ENCODE results near the gene SOX3. TPM values are rescaled to one million over a fixed set of nuclear protein-coding genes. Genes with fewer than 3 reads are reported as not detected.

The SOX3 gene
- total and polyA plus RNA-seq, 4 donors: not detected

DNA sequence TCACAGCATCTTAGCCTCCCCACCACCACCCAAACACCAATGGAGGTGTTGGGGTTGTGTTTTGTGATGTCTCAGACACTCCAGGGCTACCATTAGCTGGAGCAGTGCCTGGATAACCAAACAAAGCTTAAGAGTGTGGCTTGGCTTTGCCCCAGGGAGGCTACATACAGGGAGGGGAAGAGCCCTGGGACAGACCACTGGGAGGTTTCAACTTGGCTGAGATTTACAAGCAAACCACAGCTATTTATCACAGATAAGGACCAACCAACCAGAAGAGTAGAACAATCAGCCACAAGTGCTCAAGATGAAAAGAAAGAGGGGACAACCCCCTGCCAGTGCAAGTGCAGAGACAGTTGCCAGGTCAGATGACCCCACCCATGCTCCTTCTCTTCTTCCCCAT lies 24.1 kb downstream of the SOX3 start (continued):
- no peak for TF ChIP-seq TAF1 (conservative IDR thresholded peaks at IDR 0.05)

DNA sequence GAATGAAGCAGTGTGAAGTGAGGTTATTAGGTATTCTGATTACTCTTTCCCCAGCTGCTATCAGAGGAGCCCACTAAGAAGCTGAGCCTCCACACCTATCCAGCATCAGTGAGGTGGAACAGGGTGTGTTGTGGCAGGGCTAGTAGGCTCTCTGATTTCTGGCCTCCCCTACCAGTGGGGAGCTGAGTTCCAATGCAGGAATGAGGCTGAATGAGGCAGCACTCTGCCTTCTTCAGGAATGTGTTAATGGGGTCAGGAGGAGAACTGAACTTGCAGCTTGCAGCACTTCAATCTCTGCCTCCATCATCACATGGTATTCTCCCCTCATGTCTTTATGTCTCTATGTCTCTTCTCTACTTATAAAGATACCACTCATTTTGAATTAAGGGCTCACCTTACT lies 26.9 kb downstream of the SOX3 start:
- H3K4me3 ChIP-seq (ENCODE audit: low read depth in 1 of 3, low read length in 3 of 3): no peak overlapping the region
- H3K36me3 ChIP-seq (ENCODE audit: control insufficient read depth in 4 of 4, insufficient read depth in 3 of 4, low read depth in 1 of 4, low read length in 3 of 4): no peaks in the 10 kb centered on the region
- H3K9me3 ChIP-seq (ENCODE audit: control insufficient read depth in 4 of 4, low read length in 3 of 4): peaks cover 0 to 8% (median 4%) of the 10 kb centered on the region in 4 donors
- H3K9ac ChIP-seq (ENCODE audit: low read depth in 1 of 2, low read length in 2 of 2): no peak overlapping the region
- H3K27ac ChIP-seq (ENCODE audit: low read depth in 1 of 2, low read length in 2 of 2): no peak overlapping the region
- TF ChIP-seq EGR1 (IDR thresholded peaks at IDR 0.05; ENCODE audit: low read depth in 2 of 2) (no peak), MAX (IDR thresholded peaks at IDR 0.05) (no peak), YY1 (IDR thresholded peaks at IDR 0.05) (no peak), HNF4G (IDR thresholded peaks at IDR 0.05) (no peak), ATF3 (IDR thresholded peaks at IDR 0.05) (no peak), RXRA (IDR thresholded peaks at IDR 0.05) (no peak), HNF4A (conservative IDR thresholded peaks at IDR 0.05) (no peak), TAF1 (conservative IDR thresholded peaks at IDR 0.05) (no peak), RAD21 (IDR thresholded peaks at IDR 0.05) (no peak), NR2F2 (IDR thresholded peaks at IDR 0.05) (no peak), FOXA1 (IDR thresholded peaks at IDR 0.05) (no peak), GABPA (IDR thresholded peaks at IDR 0.05 in 1 of 2, conservative IDR thresholded peaks at IDR 0.05 in 1 of 2) (no peak), JUND (IDR thresholded peaks at IDR 0.05) (no peak), SP1 (IDR thresholded peaks at IDR 0.05) (no peak), FOXA2 (IDR thresholded peaks at IDR 0.05) (no peak)
- TF ChIP-seq, protein P1, sequence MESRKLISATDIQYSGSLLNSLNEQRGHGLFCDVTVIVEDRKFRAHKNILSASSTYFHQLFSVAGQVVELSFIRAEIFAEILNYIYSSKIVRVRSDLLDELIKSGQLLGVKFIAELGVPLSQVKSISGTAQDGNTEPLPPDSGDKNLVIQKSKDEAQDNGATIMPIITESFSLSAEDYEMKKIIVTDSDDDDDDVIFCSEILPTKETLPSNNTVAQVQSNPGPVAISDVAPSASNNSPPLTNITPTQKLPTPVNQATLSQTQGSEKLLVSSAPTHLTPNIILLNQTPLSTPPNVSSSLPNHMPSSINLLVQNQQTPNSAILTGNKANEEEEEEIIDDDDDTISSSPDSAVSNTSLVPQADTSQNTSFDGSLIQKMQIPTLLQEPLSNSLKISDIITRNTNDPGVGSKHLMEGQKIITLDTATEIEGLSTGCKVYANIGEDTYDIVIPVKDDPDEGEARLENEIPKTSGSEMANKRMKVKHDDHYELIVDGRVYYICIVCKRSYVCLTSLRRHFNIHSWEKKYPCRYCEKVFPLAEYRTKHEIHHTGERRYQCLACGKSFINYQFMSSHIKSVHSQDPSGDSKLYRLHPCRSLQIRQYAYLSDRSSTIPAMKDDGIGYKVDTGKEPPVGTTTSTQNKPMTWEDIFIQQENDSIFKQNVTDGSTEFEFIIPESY (IDR thresholded peaks at IDR 0.05): no peak
- TF ChIP-seq, protein P2, sequence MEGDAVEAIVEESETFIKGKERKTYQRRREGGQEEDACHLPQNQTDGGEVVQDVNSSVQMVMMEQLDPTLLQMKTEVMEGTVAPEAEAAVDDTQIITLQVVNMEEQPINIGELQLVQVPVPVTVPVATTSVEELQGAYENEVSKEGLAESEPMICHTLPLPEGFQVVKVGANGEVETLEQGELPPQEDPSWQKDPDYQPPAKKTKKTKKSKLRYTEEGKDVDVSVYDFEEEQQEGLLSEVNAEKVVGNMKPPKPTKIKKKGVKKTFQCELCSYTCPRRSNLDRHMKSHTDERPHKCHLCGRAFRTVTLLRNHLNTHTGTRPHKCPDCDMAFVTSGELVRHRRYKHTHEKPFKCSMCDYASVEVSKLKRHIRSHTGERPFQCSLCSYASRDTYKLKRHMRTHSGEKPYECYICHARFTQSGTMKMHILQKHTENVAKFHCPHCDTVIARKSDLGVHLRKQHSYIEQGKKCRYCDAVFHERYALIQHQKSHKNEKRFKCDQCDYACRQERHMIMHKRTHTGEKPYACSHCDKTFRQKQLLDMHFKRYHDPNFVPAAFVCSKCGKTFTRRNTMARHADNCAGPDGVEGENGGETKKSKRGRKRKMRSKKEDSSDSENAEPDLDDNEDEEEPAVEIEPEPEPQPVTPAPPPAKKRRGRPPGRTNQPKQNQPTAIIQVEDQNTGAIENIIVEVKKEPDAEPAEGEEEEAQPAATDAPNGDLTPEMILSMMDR (IDR thresholded peaks at IDR 0.05; ENCODE audit: low read depth, low read length, missing input control): no peak
- TF ChIP-seq, protein P3, sequence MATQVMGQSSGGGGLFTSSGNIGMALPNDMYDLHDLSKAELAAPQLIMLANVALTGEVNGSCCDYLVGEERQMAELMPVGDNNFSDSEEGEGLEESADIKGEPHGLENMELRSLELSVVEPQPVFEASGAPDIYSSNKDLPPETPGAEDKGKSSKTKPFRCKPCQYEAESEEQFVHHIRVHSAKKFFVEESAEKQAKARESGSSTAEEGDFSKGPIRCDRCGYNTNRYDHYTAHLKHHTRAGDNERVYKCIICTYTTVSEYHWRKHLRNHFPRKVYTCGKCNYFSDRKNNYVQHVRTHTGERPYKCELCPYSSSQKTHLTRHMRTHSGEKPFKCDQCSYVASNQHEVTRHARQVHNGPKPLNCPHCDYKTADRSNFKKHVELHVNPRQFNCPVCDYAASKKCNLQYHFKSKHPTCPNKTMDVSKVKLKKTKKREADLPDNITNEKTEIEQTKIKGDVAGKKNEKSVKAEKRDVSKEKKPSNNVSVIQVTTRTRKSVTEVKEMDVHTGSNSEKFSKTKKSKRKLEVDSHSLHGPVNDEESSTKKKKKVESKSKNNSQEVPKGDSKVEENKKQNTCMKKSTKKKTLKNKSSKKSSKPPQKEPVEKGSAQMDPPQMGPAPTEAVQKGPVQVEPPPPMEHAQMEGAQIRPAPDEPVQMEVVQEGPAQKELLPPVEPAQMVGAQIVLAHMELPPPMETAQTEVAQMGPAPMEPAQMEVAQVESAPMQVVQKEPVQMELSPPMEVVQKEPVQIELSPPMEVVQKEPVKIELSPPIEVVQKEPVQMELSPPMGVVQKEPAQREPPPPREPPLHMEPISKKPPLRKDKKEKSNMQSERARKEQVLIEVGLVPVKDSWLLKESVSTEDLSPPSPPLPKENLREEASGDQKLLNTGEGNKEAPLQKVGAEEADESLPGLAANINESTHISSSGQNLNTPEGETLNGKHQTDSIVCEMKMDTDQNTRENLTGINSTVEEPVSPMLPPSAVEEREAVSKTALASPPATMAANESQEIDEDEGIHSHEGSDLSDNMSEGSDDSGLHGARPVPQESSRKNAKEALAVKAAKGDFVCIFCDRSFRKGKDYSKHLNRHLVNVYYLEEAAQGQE (IDR thresholded peaks at IDR 0.05): no peak
- H3K4me1 ChIP-seq (ENCODE audit: control insufficient read depth in 4 of 4, insufficient read depth in 4 of 4, low read length in 3 of 4): no peaks in the 10 kb centered on the region
- DNase-seq (ENCODE audit: low spot score): no peak
- H3K27me3 ChIP-seq (ENCODE audit: control insufficient read depth in 4 of 4, insufficient read depth in 4 of 4, low read length in 3 of 4): peaks cover 0 to 3% (median 0%) of the 10 kb centered on the region in 4 donors
